ENCODE data around the gene POLD2. TPM values are rescaled to one million over a fixed set of nuclear protein-coding genes. Genes with fewer than 3 reads are reported as not detected.

Gene POLD2
- total RNA-seq, 1 experiment from 2014 or later: 131 TPM

DNA sequence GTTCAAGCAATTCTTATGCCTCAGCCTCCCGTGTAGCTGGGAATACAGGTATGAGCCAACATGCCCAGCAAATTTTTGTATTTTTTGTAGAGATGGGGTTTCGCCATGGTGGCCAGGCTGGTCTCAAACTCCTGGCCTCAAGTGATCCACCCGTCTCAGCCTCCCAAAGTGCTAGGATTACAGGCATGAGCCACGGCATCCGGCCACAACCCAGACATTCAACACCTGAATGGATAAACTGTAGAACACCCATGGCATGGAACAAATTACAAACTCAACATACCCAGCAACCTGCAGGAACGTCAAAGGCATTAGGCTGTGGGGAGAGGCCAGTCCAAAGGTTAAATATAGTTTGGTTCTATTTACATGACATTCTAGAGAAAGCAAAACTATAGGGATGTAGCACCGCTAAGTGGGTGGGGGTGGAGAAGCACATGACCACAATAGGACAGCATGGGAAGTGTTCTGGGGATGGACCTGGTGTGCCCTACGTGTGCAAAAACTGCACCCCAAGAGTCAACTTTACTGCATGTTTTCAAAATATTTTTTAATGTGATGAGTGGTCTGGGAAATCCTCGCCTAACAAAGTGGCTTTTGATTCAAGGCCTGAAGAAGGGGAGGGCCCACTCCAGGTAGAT, 51.5 kb downstream of the POLD2 start:
- H3K9me3 ChIP-seq (ENCODE audit: control insufficient read depth, low read depth, low read length): no peaks in the 10 kb centered on the region
- H2BK120ac ChIP-seq (ENCODE audit: low read depth, low read length, poor library complexity, severe bottlenecking): no peak overlapping the region
- no peak overlapping the region for H2BK20ac ChIP-seq (ENCODE audit: low read depth, low read length, poor library complexity, severe bottlenecking)
- H3K27me3 ChIP-seq (ENCODE audit: insufficient read depth, low read length): no peaks in the 10 kb centered on the region
- H3K79me1 ChIP-seq (ENCODE audit: insufficient read depth, low read depth, low read length, poor library complexity, severe bottlenecking): no peaks in the 10 kb centered on the region
- Mint-ChIP-seq H3K36me3 (ENCODE audit: insufficient read depth in 1 of 3, low read depth in 3 of 3) (peaks cover 4 to 31% (median 29%) of the 10 kb centered on the region in 3 experiments; a peak in 6 of 7 replicates), H3K4me3 (peak overlapping the region in 1 of 2 experiments; percentile 22; a peak in 1 of 5 replicates), H3K4me1 (peaks cover 2% of the 10 kb centered on the region in 2 experiments; a peak in 2 of 4 replicates), H3K9me3 (no peaks in the 10 kb centered on the region; a peak in 1 of 5 replicates), H3K27ac (no peak overlapping the region), H3K27me3 (ENCODE audit: low read depth) (peaks cover 29% of the 10 kb centered on the region)
- H2BK5ac ChIP-seq (ENCODE audit: insufficient read length, low read length): no peak overlapping the region
- no peak overlapping the region for H3K4ac ChIP-seq (ENCODE audit: low read depth, low read length)
- H3K23ac ChIP-seq (ENCODE audit: insufficient read length, low read depth, low read length): no peak overlapping the region
- TF ChIP-seq, protein P1, sequence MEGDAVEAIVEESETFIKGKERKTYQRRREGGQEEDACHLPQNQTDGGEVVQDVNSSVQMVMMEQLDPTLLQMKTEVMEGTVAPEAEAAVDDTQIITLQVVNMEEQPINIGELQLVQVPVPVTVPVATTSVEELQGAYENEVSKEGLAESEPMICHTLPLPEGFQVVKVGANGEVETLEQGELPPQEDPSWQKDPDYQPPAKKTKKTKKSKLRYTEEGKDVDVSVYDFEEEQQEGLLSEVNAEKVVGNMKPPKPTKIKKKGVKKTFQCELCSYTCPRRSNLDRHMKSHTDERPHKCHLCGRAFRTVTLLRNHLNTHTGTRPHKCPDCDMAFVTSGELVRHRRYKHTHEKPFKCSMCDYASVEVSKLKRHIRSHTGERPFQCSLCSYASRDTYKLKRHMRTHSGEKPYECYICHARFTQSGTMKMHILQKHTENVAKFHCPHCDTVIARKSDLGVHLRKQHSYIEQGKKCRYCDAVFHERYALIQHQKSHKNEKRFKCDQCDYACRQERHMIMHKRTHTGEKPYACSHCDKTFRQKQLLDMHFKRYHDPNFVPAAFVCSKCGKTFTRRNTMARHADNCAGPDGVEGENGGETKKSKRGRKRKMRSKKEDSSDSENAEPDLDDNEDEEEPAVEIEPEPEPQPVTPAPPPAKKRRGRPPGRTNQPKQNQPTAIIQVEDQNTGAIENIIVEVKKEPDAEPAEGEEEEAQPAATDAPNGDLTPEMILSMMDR (conservative IDR thresholded peaks at IDR 0.05): no peak
- no peak overlapping the region for H3K18ac ChIP-seq (ENCODE audit: insufficient read length, low read depth, low read length)
- no peak for DNase-seq
- no peak overlapping the region for H3K9ac ChIP-seq (ENCODE audit: extremely low read depth, insufficient read length, low read length)
- H2AK5ac ChIP-seq (ENCODE audit: insufficient read length, low read length): no peak overlapping the region
- no peak overlapping the region for H3K4me2 ChIP-seq (ENCODE audit: insufficient read depth, insufficient read length, low read length)
- H4K20me1 ChIP-seq (ENCODE audit: control insufficient read depth, insufficient read depth, insufficient read length): no peaks in the 10 kb centered on the region
- H2AFZ ChIP-seq (ENCODE audit: low read length): no peak overlapping the region
- no peak overlapping the region for H4K91ac ChIP-seq (ENCODE audit: insufficient read length, low read depth, low read length)
- H4K8ac ChIP-seq (replicated peaks; ENCODE audit: insufficient read length, low read depth, low read length): no peak overlapping the region
- H3K14ac ChIP-seq (ENCODE audit: insufficient read depth, low read length): no peak overlapping the region
- no peaks in the 10 kb centered on the region for H3K23me2 ChIP-seq (ENCODE audit: insufficient read length, low read depth, low read length, poor library complexity, severe bottlenecking)
- no peak overlapping the region for H3T11ph ChIP-seq (ENCODE audit: low read length)
- no CpG with 5 or more reads among the region's 9 CpGs for WGBS (ENCODE audit: extremely low coverage, insufficient read length, low lambda C conversion rate)
- H2BK12ac ChIP-seq (ENCODE audit: insufficient read length, low read depth, low read length): no peak overlapping the region
- H3K27ac ChIP-seq (ENCODE audit: insufficient read length, low read depth, low read length): no peak overlapping the region
- H4K5ac ChIP-seq (ENCODE audit: insufficient read length, low read depth, low read length): no peak overlapping the region
- no peak overlapping the region for H3K56ac ChIP-seq (ENCODE audit: insufficient read length, low read depth, low read length)
- H2BK15ac ChIP-seq (ENCODE audit: low read depth, low read length): no peak overlapping the region
- H3K79me2 ChIP-seq (ENCODE audit: insufficient read depth, low read length): no peaks in the 10 kb centered on the region
- H3K4me1 ChIP-seq (ENCODE audit: insufficient read depth, low read length): no peaks in the 10 kb centered on the region
